K562 (cell line): ENCODE measurements around the gene RPL3. TPM values are rescaled to one million over a fixed set of nuclear protein-coding genes. Genes with fewer than 3 reads are reported as not detected.

Experiments
- BRF1 ChIP-seq: IDR thresholded peaks from 3 replicates; pipeline ENCODE4 v1.6.1; 2011; ENCODE audit warnings: borderline replicate concordance, mild to moderate bottlenecking; ENCODE audit not compliant: insufficient read length; ENCODE audit errors: extremely low read depth
- ESRRB ChIP-seq: fragments of 250-450 bp; sonication (Bioruptor Pico); IDR thresholded peaks from 2 replicates; pipeline ENCODE4 v1.5.0; 2020; ENCODE audit warnings: mild to moderate bottlenecking, moderate library complexity, borderline replicate concordance
- FUS ChIP-seq: fragments of 200-400 bp; formaldehyde crosslinking; optimal IDR thresholded peaks from 2 replicates; pipeline ENCODE3; 2017; ENCODE audit warnings: low read depth, low read length
- GABPB2 ChIP-seq: fragments of 250-450 bp; sonication (Bioruptor Pico); conservative IDR thresholded peaks from 2 replicates; pipeline ENCODE4 v1.5.1; 2021; ENCODE audit warnings: mild to moderate bottlenecking
- GTF2E2 ChIP-seq: fragments of 200-800 bp; sonication (Bioruptor generic); IDR thresholded peaks from 2 replicates; pipeline ENCODE4 v1.6.1; 2016; ENCODE audit warnings: missing genetic modification characterization, missing compliant biosample characterization
- KLF13 ChIP-seq: fragments of 450-650 bp; IDR thresholded peaks from 2 replicates; pipeline ENCODE4 v1.6.1; 2016; ENCODE audit warnings: missing genetic modification characterization, low read depth, mild to moderate bottlenecking, missing compliant biosample characterization, moderate library complexity, borderline replicate concordance
- MBD2 ChIP-seq: sonication (generic); IDR thresholded peaks from 2 replicates; pipeline ENCODE4 v1.6.1; 2016; ENCODE audit warnings: low read depth, borderline replicate concordance
- MXI1 ChIP-seq: IDR thresholded peaks from 2 replicates; pipeline ENCODE4 v1.6.1; 2011; ENCODE audit warnings: low read depth, mild to moderate bottlenecking, improper control_type of control experiment, low read length
- PPARD ChIP-seq: fragments of 250-450 bp; sonication (Bioruptor Pico); IDR thresholded peaks from 2 replicates; pipeline ENCODE4 v1.8.0; 2022; ENCODE audit warnings: inconsistent platforms, mild to moderate bottlenecking, moderate library complexity
- RBBP5 ChIP-seq: fragments of 200-600 bp; sonication (generic); IDR thresholded peaks from 2 replicates; pipeline ENCODE4 v1.6.1; 2012; ENCODE audit warnings: borderline replicate concordance, mild to moderate bottlenecking, low read length, control low read depth, inconsistent platforms; ENCODE audit not compliant: insufficient read depth, poor library complexity, severe bottlenecking
- SMAD3 ChIP-seq: fragments of 450-650 bp; formaldehyde crosslinking; conservative IDR thresholded peaks from 2 replicates; pipeline ENCODE4 v1.4.0; 2020; ENCODE audit warnings: mild to moderate bottlenecking
- ZEB2 ChIP-seq: fragments of 450-650 bp; IDR thresholded peaks from 2 replicates; pipeline ENCODE4 v1.6.1; 2016
- ZKSCAN3 ChIP-seq: fragments of 250-450 bp; sonication (Bioruptor Pico); IDR thresholded peaks from 2 replicates; pipeline ENCODE4 v1.4.0; 2020
- ZNF445 ChIP-seq: fragments of 250-450 bp; sonication (Bioruptor Pico); IDR thresholded peaks from 2 replicates; pipeline ENCODE4 v1.4.0; 2020; ENCODE audit warnings: low read depth, mild to moderate bottlenecking, moderate library complexity
- ZZZ3 ChIP-seq: fragments of 450-650 bp; IDR thresholded peaks from 2 replicates; pipeline ENCODE4 v1.6.1; 2016; ENCODE audit warnings: antibody characterized with exemption, mild to moderate bottlenecking, moderate library complexity
- polyA plus RNA-seq, 8 experiments: library from polyadenylated mRNA; depleted of rRNA in 4 of 8; stranded (reverse) in 5 of 8; unstranded in 3 of 8; fragments of >200 nt; fragmentation: Nextera tagmentation in 2 of 8; fragmentation: Illumina TruSeq in 1 of 8; extraction: Ambion mirVana in 2 of 8; extraction: Trizol in 1 of 8; gene quantifications; 2 replicates each; pipeline versions ENCODE4 v1.2.1 to v1.2.3, GENCODE V29; 2011 to 2014; ENCODE audit warnings: inconsistent platforms in 1 of 8, missing spikeins in 1 of 8
- total RNA-seq, 7 experiments: library from RNA; depleted of rRNA in 6 of 7; stranded (reverse); fragments of >200 nt in 6 of 7; fragmentation: Illumina TruSeq in 2 of 7; extraction: Trizol in 2 of 7; gene quantifications; 2 replicates each; pipeline versions ENCODE4 v1.2.1 to v1.2.3, GENCODE V29; 2011 to 2021; ENCODE audit warnings: low replicate concordance in 1 of 7
- TF ChIP-seq, protein P1 (sequence below): fragments of 250-450 bp; sonication (Bioruptor Pico); IDR thresholded peaks from 2 replicates; pipeline ENCODE4 v1.9.0; 2021; ENCODE audit warnings: mild to moderate bottlenecking, inconsistent platforms
- TF ChIP-seq, protein P2 (sequence below): conservative IDR thresholded peaks from 2 replicates; pipeline ENCODE4 v1.6.1; 2011; ENCODE audit warnings: low read depth, mild to moderate bottlenecking, low read length; ENCODE audit not compliant: control insufficient read depth
- TF ChIP-seq, protein P3 (sequence below): fragments of 450-650 bp; IDR thresholded peaks from 2 replicates; pipeline ENCODE4 v1.6.1; 2016; ENCODE audit warnings: missing biosample characterization, missing genetic modification characterization
- TF ChIP-seq, protein P4 (sequence below): fragments of 250-450 bp; sonication (Bioruptor Pico); IDR thresholded peaks from 2 replicates; pipeline ENCODE4 v1.9.0; 2021; ENCODE audit warnings: mild to moderate bottlenecking
- TF ChIP-seq, protein P5 (sequence below): sonication (generic); formaldehyde crosslinking; IDR thresholded peaks from 2 replicates; pipeline ENCODE4 v1.8.0; 2022; ENCODE audit warnings: missing genetic modification reagents, mild to moderate bottlenecking, moderate library complexity, borderline replicate concordance
- TF ChIP-seq, protein P6 (sequence below): fragments of 200-800 bp; sonication (Bioruptor generic); IDR thresholded peaks from 2 replicates; pipeline ENCODE4 v1.6.1; 2017; ENCODE audit warnings: missing genetic modification characterization, missing compliant biosample characterization

RPL3 gene
- total and polyA plus RNA-seq, 9 of the 15 experiments (the other 6 are each of a cell fraction or from before 2014, with no cell fraction given), result 1,624 to 4,066 (median 2,565) TPM

DNA sequence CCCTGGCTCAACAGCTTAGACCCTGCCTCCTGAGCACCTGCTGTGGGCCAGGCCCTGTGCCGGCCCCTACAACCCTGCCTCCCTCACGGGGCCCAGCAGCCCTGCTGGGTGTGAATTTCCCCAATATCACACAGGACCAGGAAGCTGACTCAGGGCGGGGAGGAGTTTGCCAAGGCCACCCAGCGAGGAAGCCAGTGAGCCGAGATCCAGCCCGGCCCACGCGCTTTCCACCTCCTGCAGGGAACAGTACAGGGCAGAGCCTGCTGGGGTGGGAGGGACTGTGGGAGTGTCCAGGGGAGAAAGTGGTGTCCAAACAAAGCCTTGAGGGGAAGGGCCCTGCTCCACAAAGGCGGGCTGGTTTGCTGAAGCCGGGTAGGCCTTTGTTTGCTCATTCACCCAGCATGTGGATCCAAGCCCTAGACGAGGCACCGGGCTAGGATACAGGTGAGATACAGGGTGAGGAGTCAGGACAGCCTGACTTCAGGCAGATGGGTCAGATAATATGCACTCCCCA is 26.8 kb downstream of the RPL3 start (continued):
- TF ChIP-seq ZNF445 (CRISPR knock-in tag), result no peak
- no peak for TF ChIP-seq ZZZ3
- TF ChIP-seq, protein P1, sequence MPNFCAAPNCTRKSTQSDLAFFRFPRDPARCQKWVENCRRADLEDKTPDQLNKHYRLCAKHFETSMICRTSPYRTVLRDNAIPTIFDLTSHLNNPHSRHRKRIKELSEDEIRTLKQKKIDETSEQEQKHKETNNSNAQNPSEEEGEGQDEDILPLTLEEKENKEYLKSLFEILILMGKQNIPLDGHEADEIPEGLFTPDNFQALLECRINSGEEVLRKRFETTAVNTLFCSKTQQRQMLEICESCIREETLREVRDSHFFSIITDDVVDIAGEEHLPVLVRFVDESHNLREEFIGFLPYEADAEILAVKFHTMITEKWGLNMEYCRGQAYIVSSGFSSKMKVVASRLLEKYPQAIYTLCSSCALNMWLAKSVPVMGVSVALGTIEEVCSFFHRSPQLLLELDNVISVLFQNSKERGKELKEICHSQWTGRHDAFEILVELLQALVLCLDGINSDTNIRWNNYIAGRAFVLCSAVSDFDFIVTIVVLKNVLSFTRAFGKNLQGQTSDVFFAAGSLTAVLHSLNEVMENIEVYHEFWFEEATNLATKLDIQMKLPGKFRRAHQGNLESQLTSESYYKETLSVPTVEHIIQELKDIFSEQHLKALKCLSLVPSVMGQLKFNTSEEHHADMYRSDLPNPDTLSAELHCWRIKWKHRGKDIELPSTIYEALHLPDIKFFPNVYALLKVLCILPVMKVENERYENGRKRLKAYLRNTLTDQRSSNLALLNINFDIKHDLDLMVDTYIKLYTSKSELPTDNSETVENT (CRISPR knock-in tag), result no peak
- TF ChIP-seq ESRRB, result no peak
- no peak for TF ChIP-seq MXI1
- TF ChIP-seq PPARD (CRISPR knock-in tag), result no peak
- no peak for TF ChIP-seq FUS
- TF ChIP-seq, protein P2, sequence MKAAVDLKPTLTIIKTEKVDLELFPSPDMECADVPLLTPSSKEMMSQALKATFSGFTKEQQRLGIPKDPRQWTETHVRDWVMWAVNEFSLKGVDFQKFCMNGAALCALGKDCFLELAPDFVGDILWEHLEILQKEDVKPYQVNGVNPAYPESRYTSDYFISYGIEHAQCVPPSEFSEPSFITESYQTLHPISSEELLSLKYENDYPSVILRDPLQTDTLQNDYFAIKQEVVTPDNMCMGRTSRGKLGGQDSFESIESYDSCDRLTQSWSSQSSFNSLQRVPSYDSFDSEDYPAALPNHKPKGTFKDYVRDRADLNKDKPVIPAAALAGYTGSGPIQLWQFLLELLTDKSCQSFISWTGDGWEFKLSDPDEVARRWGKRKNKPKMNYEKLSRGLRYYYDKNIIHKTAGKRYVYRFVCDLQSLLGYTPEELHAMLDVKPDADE, result no peak
- TF ChIP-seq MBD2, result no peak
- no peak for TF ChIP-seq RBBP5
- TF ChIP-seq, protein P3, sequence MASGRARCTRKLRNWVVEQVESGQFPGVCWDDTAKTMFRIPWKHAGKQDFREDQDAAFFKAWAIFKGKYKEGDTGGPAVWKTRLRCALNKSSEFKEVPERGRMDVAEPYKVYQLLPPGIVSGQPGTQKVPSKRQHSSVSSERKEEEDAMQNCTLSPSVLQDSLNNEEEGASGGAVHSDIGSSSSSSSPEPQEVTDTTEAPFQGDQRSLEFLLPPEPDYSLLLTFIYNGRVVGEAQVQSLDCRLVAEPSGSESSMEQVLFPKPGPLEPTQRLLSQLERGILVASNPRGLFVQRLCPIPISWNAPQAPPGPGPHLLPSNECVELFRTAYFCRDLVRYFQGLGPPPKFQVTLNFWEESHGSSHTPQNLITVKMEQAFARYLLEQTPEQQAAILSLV (tag), result no peak
- TF ChIP-seq, protein P4, sequence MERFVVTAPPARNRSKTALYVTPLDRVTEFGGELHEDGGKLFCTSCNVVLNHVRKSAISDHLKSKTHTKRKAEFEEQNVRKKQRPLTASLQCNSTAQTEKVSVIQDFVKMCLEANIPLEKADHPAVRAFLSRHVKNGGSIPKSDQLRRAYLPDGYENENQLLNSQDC (CRISPR knock-in tag), result no peak
- no peak for TF ChIP-seq GTF2E2
- no peak for TF ChIP-seq GABPB2
- TF ChIP-seq ZKSCAN3 (CRISPR knock-in tag), result no peak
- TF ChIP-seq ZEB2, result 0 out of 2 replicates have a peak, but pooled peaks have one; percentile 19
- TF ChIP-seq, protein P5, sequence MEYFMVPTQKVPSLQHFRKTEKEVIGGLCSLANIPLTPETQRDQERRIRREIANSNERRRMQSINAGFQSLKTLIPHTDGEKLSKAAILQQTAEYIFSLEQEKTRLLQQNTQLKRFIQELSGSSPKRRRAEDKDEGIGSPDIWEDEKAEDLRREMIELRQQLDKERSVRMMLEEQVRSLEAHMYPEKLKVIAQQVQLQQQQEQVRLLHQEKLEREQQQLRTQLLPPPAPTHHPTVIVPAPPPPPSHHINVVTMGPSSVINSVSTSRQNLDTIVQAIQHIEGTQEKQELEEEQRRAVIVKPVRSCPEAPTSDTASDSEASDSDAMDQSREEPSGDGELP, result no peak; the same call in 1 of the 2 replicates
- TF ChIP-seq, protein P6, sequence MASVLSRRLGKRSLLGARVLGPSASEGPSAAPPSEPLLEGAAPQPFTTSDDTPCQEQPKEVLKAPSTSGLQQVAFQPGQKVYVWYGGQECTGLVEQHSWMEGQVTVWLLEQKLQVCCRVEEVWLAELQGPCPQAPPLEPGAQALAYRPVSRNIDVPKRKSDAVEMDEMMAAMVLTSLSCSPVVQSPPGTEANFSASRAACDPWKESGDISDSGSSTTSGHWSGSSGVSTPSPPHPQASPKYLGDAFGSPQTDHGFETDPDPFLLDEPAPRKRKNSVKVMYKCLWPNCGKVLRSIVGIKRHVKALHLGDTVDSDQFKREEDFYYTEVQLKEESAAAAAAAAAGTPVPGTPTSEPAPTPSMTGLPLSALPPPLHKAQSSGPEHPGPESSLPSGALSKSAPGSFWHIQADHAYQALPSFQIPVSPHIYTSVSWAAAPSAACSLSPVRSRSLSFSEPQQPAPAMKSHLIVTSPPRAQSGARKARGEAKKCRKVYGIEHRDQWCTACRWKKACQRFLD (CRISPR knock-in tag), result peak; percentile 33; the same call in 1 of the 2 replicates
- TF ChIP-seq BRF1, result no peak
- TF ChIP-seq SMAD3 (CRISPR knock-in tag), result no peak
- TF ChIP-seq KLF13, result no peak
